Right cardiac atrium (tissue), 5 donors: ENCODE measurements around the gene MYOZ3. TPM values are rescaled to one million over a fixed set of nuclear protein-coding genes. Genes with fewer than 3 reads are reported as not detected.
A peak's percentile ranks its signal among the peaks of the same experiment; 100 is the strongest.

Experiments used
- ATAC-seq, 2 donors: fragments of 200-7000 bp; cut with Tn5 transposase; one replicate each; pipeline versions ENCODE4 v1.8.0 to v1.9.1; 2020; ENCODE audit warnings: moderate library complexity in 2 of 2, mild to moderate bottlenecking in 1 of 2
- DNase-seq, 3 donors: peaks; one replicate each; pipeline ENCODE4 v3.0.0-alpha.2; 2020
- H3K27ac ChIP-seq: one replicate; pipeline ENCODE4 v1.5.1; 2013; ENCODE audit warnings: mild to moderate bottlenecking, low read length, control low read depth, moderate library complexity
- H3K27me3 ChIP-seq: one replicate; pipeline ENCODE4 v1.6.1; 2013; ENCODE audit not compliant: control insufficient read depth, insufficient read depth
- H3K4me1 ChIP-seq: one replicate; pipeline ENCODE4 v1.6.1; 2013; ENCODE audit warnings: low read length; ENCODE audit not compliant: control insufficient read depth, insufficient read depth
- H3K4me3 ChIP-seq: one replicate; pipeline ENCODE4 v1.5.1; 2013; ENCODE audit warnings: low read length, control low read depth
- H3K9me3 ChIP-seq: one replicate; pipeline ENCODE4 v1.6.1; 2013; ENCODE audit warnings: low read length; ENCODE audit not compliant: control insufficient read depth
- WGBS: extraction: QIAGEN DNeasy Blood & Tissue Kit; methylation state at CpG from one replicate; pipeline ENCODE4 v1.1.7; 2013; 5-methylcytosine and 5-hydroxymethylcytosine counted together
- intact Hi-C, 4 donors: fragments of 100-400 bp; cut with DNase I; formaldehyde crosslinking; loops; one replicate each; pipeline versions ENCODE4 v1.11.0 to v1.14.0; 2022 to 2023
- polyA plus RNA-seq: library from polyadenylated mRNA; stranded (reverse); fragments of 200-250 nt; gene quantifications from one replicate; pipeline ENCODE4 v1.2.3, GENCODE V29; 2013
- total RNA-seq, 4 donors: library from RNA; stranded (reverse); fragmentation: NEBNext Ultra II Directional; extraction: Animal tissue kit (Norgen Biotek cat#: 25700); gene quantifications; one replicate each; pipeline ENCODE4 v1.2.1, GENCODE V29; 2021
- donor health status: healthy with polysubstance abuse.
- donor health status: DM: no; HTN: yes; CAD: no.
- donor health status: DM: no; HTN: no; CAD: no.
- donor health status: DM: no; HTN: yes; CAD: no; lungs with severe emphysema.
- donor health status: DM: yes; HTN: yes; CAD: no.

The MYOZ3 gene
- total and polyA plus RNA-seq, 5 donors: 3.3 to 9.3 (median 4.9) TPM

DNA sequence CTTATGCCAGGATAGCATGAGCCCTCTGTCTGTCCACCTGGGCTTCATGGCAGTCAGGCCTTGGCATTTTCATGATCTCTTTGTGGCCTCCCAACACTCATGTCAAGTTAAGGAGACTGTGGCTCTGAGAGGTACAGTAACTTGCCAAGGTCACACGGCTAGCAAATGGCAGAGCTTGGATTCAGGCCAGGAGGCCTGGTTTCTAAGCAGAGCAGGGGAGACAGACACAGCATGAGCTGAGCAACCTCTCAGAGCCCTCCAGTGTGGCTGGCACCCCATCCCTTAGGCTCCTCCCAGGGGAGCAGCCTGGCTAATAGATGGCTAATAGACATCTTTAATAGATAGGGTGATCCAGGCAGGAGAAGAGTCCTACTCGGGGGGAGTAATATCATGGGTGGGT, 16.5 kb upstream of the MYOZ3 start:
- no peak overlapping the region for H3K4me3 ChIP-seq

GRCh38 chr5:150645070-150645700, 15.9 kb upstream of the MYOZ3 start:
- H3K27me3 ChIP-seq: no peaks in the 10 kb centered on the region
- no peaks in the 10 kb centered on the region for H3K9me3 ChIP-seq
- intact Hi-C loops: no loop called here
- DNase-seq (peak; percentile 89 to 96 (median 92)), ATAC-seq (peak in 1 of 2 donors; percentile 1)
- peaks cover 33% of the 10 kb centered on the region for H3K4me1 ChIP-seq
- H3K27ac ChIP-seq: peak overlapping the region; percentile 95
- no peak overlapping the region for H3K4me3 ChIP-seq
- WGBS: 46% methylated on average over 4 of the region's 4 CpGs

More for the DNA sequence above, 16.5 kb upstream of the MYOZ3 start:
- Histone ChIP-seq H3K9me3 (no peaks in the 10 kb centered on the region), H3K27ac (peak overlapping the region; percentile 95), H3K27me3 (no peaks in the 10 kb centered on the region), H3K4me1 (peaks cover 39% of the 10 kb centered on the region)
- ATAC-seq (no peak), DNase-seq (peak in 2 of 3 donors; percentile 67 to 77)
- WGBS: 16% methylated on average over 2 of the region's 2 CpGs
- intact Hi-C loops: no loop called here

DNA sequence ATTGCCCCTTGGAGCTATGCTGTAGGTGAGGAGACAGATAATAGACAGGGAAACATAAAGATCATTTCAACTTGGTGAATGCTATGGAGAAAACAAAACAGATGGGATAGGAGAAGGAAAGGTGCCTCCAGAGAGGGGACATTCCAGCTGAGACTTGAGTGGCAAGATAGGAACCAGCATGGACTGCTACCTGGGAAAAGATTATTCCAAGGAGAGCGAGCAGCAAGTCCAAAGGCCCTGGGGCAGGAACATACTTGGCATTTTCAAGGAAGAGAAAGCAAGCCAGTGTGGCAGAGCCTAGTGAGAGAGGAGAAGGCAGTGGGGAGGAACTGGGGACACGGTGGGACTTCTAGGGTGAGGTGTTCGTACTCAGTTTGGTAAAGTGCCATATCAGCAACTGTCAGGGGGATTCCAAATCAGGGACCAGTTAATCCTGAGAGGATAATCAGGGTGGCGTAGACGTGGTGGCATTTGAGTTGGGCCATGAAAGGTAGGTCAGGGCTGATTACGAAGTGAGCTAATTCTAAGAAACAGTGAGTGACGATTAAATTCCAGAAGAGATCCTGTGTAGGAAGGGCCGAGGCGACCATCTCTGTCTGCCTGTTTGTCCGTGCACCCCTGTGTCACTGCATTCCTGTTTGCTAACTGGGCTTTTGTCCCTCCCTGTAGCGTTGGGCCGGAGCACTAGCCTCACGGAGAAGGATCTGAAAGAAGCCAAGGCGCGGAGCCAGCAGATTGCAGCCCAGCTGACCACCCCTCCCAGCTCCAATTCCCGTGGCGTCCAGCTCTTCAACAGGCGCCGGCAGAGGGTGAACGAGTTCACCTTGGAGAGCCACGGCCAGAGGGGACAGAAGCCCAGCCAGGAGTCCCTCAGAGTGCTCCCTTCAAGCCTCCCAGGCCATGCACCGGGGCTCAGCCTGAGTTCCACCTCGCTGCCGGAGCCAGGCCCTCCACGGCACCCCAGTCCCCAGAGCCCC, 13.5 kb upstream of the MYOZ3 start:
- DNase-seq (peak; percentile 90 to 95 (median 95)), ATAC-seq (peak; percentile 60 to 76)
- no peak overlapping the region for H3K4me3 ChIP-seq
- intact Hi-C loops: no loop called here
- H3K27me3 ChIP-seq: no peaks in the 10 kb centered on the region
- 30% methylated on average over 25 of the region's 25 CpGs for WGBS
- H3K9me3 ChIP-seq: no peaks in the 10 kb centered on the region
- H3K27ac ChIP-seq: peak overlapping the region; percentile 84
- H3K4me1 ChIP-seq: peaks cover 32% of the 10 kb centered on the region

DNA sequence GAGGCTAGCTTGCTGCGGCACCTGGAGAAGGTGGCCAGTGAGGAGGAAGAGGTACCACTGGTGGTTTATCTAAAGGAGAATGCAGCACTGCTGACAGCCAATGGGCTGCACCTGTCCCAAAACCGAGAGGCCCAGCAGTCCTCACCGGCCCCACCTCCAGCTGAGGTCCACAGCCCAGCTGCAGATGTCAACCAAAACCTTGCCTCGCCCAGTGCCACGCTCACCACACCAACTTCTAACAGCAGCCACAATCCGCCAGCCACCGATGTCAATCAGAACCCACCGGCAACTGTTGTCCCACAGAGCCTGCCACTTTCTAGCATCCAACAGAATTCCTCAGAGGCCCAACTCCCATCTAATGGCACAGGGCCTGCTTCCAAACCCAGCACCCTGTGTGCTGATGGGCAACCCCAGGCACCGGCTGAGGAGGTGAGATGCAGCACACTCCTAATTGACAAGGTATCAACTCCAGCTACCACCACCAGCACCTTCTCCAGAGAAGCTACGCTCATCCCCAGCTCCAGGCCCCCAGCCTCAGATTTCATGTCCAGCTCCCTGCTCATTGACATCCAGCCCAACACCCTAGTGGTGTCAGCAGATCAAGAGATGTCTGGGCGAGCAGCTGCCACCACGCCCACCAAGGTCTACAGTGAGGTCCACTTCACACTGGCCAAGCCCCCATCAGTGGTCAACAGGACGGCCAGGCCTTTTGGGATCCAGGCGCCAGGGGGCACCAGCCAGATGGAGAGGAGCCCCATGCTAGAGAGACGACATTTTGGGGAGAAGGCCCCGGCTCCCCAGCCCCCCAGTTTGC, 12.6 kb upstream of the MYOZ3 start:
- 78% methylated on average over 16 of the region's 16 CpGs for WGBS
- no peaks in the 10 kb centered on the region for H3K27me3 ChIP-seq
- no peaks in the 10 kb centered on the region for H3K9me3 ChIP-seq
- intact Hi-C loops: no loop called here
- H3K4me3 ChIP-seq: no peak overlapping the region
- DNase-seq (peak in 1 of 3 donors; percentile 53), ATAC-seq (peak in 1 of 2 donors; percentile 1)
- H3K4me1 ChIP-seq: peaks cover 32% of the 10 kb centered on the region
- H3K27ac ChIP-seq: peak overlapping the region; percentile 84

DNA sequence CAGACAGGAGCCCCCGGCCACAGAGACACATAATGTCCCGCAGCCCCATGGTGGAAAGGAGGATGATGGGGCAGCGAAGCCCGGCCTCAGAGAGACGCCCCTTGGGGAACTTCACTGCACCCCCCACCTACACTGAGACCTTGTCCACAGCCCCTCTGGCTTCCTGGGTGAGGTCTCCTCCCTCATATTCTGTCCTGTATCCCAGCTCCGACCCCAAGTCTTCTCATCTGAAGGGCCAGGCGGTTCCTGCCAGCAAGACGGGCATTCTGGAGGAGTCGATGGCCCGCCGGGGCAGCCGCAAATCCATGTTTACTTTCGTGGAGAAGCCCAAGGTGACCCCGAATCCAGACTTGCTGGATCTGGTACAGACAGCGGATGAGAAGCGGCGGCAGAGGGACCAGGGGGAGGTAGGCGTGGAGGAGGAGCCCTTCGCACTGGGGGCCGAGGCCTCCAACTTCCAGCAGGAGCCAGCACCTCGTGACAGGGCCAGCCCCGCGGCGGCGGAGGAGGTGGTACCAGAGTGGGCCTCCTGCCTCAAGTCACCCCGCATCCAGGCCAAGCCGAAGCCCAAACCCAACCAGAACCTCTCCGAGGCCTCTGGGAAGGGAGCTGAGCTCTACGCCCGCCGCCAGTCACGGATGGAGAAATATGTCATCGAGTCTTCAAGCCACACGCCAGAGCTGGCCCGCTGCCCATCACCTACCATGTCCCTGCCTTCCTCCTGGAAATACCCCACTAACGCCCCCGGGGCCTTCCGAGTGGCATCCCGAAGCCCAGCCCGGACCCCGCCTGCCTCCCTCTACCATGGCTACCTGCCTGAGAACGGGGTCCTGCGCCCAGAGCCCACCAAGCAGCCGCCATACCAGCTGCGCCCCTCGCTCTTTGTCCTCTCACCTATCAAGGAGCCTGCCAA, 11.7 kb upstream of the MYOZ3 start:
- Histone ChIP-seq H3K9me3 (no peaks in the 10 kb centered on the region), H3K27me3 (no peaks in the 10 kb centered on the region), H3K27ac (peak overlapping the region; percentile 84), H3K4me1 (peaks cover 28% of the 10 kb centered on the region), H3K4me3 (no peak overlapping the region)
- intact Hi-C loops: loop anchor here (5.0 to 10.0 kb wide), 3 partner anchors 55 to 65 kb away; no protein-coding TSS in a partner anchor
- peak; percentile 84 to 94 (median 92) for DNase-seq
- 59% methylated on average over 46 of the region's 46 CpGs for WGBS
- peak; percentile 30 to 37 for ATAC-seq

DNA sequence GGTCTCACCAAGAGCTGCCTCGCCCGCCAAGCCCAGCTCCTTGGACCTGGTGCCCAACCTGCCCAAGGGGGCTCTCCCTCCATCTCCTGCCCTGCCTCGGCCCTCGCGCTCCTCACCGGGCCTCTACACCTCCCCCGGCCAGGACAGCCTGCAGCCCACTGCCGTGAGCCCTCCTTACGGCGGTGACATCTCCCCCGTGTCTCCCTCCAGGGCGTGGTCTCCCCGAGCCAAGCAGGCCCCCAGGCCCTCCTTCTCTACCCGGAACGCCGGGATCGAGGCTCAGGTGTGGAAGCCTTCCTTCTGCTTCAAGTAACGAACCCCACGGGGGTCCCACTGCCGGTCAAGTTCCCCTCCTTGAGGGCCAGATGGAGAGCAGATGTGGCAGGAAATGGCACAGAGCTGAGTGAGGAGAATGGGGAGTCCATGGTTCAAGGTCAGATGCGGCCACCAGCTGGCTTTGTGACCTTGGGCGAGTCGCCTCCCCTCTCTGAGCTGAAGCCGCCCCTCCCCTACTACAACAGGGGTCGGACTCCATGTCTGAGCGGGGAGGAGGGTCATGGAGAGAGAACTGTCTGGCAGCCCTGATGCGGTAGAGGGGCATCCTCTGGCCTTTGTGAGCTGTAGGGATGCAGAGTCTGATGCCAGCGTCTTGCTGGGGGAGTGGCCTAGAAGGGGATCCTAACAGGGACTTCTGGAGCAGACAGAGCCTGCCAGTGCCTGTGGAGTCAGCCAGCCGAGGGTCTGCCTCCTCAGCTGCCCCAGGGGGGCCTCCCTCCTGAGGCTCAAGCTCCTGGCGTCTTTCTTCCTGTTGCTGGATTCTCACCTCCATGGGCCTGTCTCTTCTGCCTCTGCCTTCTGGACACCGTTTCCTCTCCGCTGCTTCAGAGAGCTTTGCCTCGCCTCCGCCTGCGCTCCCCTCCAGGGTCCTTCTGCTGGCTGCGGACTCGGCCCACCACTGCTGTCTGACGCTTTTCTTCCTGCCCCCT, 10.7 kb upstream of the MYOZ3 start:
- Histone ChIP-seq H3K4me1 (peaks cover 20% of the 10 kb centered on the region), H3K9me3 (no peaks in the 10 kb centered on the region), H3K27me3 (no peaks in the 10 kb centered on the region), H3K27ac (peak overlapping the region; percentile 84), H3K4me3 (no peak overlapping the region)
- ATAC-seq (no peak), DNase-seq (peak in 1 of 3 donors; percentile 52)
- intact Hi-C loops: loop anchor here (5.0 to 10.0 kb wide), 3 partner anchors 56 to 66 kb away; no protein-coding TSS in a partner anchor
- WGBS: 77% methylated on average over 38 of the region's 38 CpGs

GRCh38 chr5:150651382-150651781, 9.7 kb upstream of the MYOZ3 start:
- H3K27me3 ChIP-seq: no peaks in the 10 kb centered on the region
- peak overlapping the region; percentile 84 for H3K27ac ChIP-seq
- ATAC-seq: no peak
- intact Hi-C loops: loop anchor here (5.0 to 10.0 kb wide), 3 partner anchors 57 to 67 kb away; no protein-coding TSS in a partner anchor
- no peaks in the 10 kb centered on the region for H3K9me3 ChIP-seq
- peak in 1 of 3 donors; percentile 41 for DNase-seq
- 40% methylated on average over 1 of the region's 1 CpG for WGBS
- H3K4me1 ChIP-seq: peaks cover 17% of the 10 kb centered on the region
- no peak overlapping the region for H3K4me3 ChIP-seq

DNA sequence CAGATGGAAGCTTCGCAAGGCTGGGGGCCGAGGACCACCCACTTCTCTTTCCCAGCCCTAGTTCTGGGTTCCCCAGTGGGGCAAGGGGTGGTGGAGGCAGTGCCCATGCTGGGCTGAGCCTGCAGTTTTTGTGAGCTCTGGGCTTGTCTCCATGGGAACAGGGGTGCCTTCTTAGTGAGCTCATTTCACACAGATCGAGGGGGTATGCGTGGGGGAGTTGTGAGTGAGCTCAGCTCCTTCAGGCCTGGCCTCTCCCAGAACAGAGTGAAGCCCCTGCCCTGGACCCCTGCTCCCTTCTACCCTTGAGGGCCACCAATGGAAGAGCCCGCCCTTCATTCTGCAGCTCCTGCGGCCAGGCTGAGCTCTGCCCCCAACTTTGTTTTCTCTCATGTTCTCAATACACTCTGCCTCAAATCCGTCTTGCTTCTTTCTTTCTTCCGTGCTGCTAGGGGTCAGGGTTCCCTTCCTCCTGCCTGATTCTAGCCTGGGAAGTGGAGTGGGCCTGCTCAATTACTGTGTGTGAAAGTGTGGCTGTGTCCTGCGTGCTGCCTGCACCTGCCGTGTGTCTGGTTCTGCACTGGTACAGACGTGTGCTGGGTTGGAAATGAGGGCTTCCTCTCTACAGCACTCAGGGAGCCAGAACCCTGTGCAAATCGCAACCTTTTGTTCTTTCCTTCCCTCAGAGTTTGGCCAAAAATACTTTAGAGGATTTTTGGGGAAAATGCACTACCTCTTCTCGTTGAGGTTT, 9.0 kb upstream of the MYOZ3 start:
- Histone ChIP-seq H3K4me1 (peaks cover 17% of the 10 kb centered on the region), H3K4me3 (no peak overlapping the region), H3K27ac (peak overlapping the region; percentile 84), H3K9me3 (no peaks in the 10 kb centered on the region), H3K27me3 (no peaks in the 10 kb centered on the region)
- ATAC-seq (no peak), DNase-seq (peak in 2 of 3 donors; percentile 47 to 49)
- intact Hi-C loops: loop anchor here (5.0 to 10.0 kb wide), 3 partner anchors 57 to 67 kb away; no protein-coding TSS in a partner anchor
- WGBS: 52% methylated on average over 13 of the region's 13 CpGs
